ENCODE measurements around the gene KRABD2.

Gene KRABD2

GRCh38 chr17:8338753-8339140, 37.8 kb downstream of the KRABD2 start (continued):
- TF ChIP-seq ATF7 (IDR thresholded peaks at IDR 0.05; ENCODE audit: low read depth) (no peak), BHLHE40 (IDR thresholded peaks at IDR 0.05; ENCODE audit: borderline replicate concordance in 1 of 2, low read depth in 2 of 2, low read length in 1 of 2) (no peak), HSF1 (IDR thresholded peaks at IDR 0.05; ENCODE audit: low read depth, low read length) (no peak), ZNF24 (IDR thresholded peaks at IDR 0.05) (no peak), ETV6 (conservative IDR thresholded peaks at IDR 0.05 in 1 of 2, IDR thresholded peaks at IDR 0.05 in 1 of 2; ENCODE audit: borderline replicate concordance in 1 of 2, low read depth in 1 of 2) (no peak)

GRCh38 chr17:8337802-8338752, 38.4 kb downstream of the KRABD2 start:
- no TSS peak for BruUV-seq (replicated peaks)
- H3K4me3 ChIP-seq, result no peak overlapping the region
- TF ChIP-seq NFYB (IDR thresholded peaks at IDR 0.05; ENCODE audit: insufficient read depth, low read depth, low read length) (no peak), SKIL (IDR thresholded peaks at IDR 0.05; ENCODE audit: low read depth, poor library complexity, severe bottlenecking) (no peak), ZNF207 (IDR thresholded peaks at IDR 0.05; ENCODE audit: borderline replicate concordance) (no peak), ETV6 (conservative IDR thresholded peaks at IDR 0.05 in 1 of 2, IDR thresholded peaks at IDR 0.05 in 1 of 2; ENCODE audit: borderline replicate concordance in 1 of 2, low read depth in 1 of 2) (no peak), POLR2A (IDR thresholded peaks at IDR 0.05; ENCODE audit: low read depth, low read length) (no peak), ZBTB4 (CRISPR knock-in tag; IDR thresholded peaks at IDR 0.05) (no peak), KLF5 (IDR thresholded peaks at IDR 0.05; ENCODE audit: partially characterized antibody) (no peak), MEF2B (IDR thresholded peaks at IDR 0.05; ENCODE audit: partially characterized antibody, poor library complexity, severe bottlenecking) (no peak), SPI1 (IDR thresholded peaks at IDR 0.05; ENCODE audit: borderline replicate concordance, insufficient read depth, low read depth, low read length) (no peak)

More at GRCh38 chr17:8337802-8338752, 38.4 kb downstream of the KRABD2 start:
- H3K4me2 ChIP-seq (ENCODE audit: control insufficient read depth, insufficient read depth), result peak overlapping the region; percentile 10; the same call in 1 of the 2 replicates
- peak overlapping the region; percentile 37 for H2AFZ ChIP-seq (ENCODE audit: control insufficient read depth, low read depth, low read length)
- no peaks in the 10 kb centered on the region; a peak in 1 of 4 replicates for H3K27me3 ChIP-seq (replicated peaks in 1 of 2; ENCODE audit: control insufficient read depth in 2 of 2, insufficient read depth in 2 of 2, low read length in 1 of 2)
- H3K4me1 ChIP-seq (ENCODE audit: control insufficient read depth, insufficient read depth, low read length), result no peaks in the 10 kb centered on the region
- in situ Hi-C loops (cut with MboI) (no loop called here), intact Hi-C loops (cut with micrococcal nuclease; ENCODE audit: unreplicated experiment) (no loop called here)
- no peaks in the 10 kb centered on the region for H3K79me2 ChIP-seq (ENCODE audit: control insufficient read depth, insufficient read depth, low read length)
- no peak for DNase-seq (ENCODE audit: low read depth, low spot score)
- FAIRE-seq, result no peak
- no peaks in the 10 kb centered on the region for H3K9me3 ChIP-seq (replicated peaks; ENCODE audit: control insufficient read depth, insufficient read depth, low read length)
- ChIA-PET SMC1A (ENCODE audit: uncharacterized antibody, unreplicated experiment) (interaction anchor here (1.2 kb wide), 1 partner anchor 32 kb away, joined by 3 read pairs; no protein-coding TSS in a partner anchor), RAD21 (ENCODE audit: unreplicated experiment) (no interaction called here), POLR2A (no interaction called here), CTCF (interaction anchor here (0.9 kb wide), 1 partner anchor 249 kb away, joined by 4 read pairs; no protein-coding TSS in a partner anchor)
- peak; percentile 62 for ATAC-seq
- no peak overlapping the region for H3K27ac ChIP-seq (ENCODE audit: control insufficient read depth, insufficient read depth)
- H3K9ac ChIP-seq (ENCODE audit: control insufficient read depth, insufficient read depth, low read length), result no peak overlapping the region
- H4K20me1 ChIP-seq (ENCODE audit: control insufficient read depth, insufficient read depth), result no peaks in the 10 kb centered on the region
- 8% methylated on average over 11 of the region's 11 CpGs for WGBS (ENCODE audit: insufficient coverage, insufficient replicate concordance, low lambda C conversion rate, missing lambda C conversion rate)
- H3K36me3 ChIP-seq (ENCODE audit: control insufficient read depth in 2 of 2, insufficient read depth in 2 of 2, low read length in 1 of 2), result no peaks in the 10 kb centered on the region

Measured in GM12878 (cell line).